Heart left ventricle (tissue), 13 donors: Measurements from ENCODE around the gene NPRL2.

Source experiments
- POLR2A ChIP-seq, 2 donors: fragments of 450-650 bp; IDR thresholded peaks; one replicate each; pipeline ENCODE4 v1.6.1; 2017; ENCODE audit warnings: antibody characterized with exemption in 2 of 2, mild to moderate bottlenecking in 2 of 2, moderate library complexity in 2 of 2
- TF ChIP-seq, protein P1 (sequence below), 12 donors: fragments of 200-600 bp; sonication (generic) in 4 of 12; IDR thresholded peaks; one replicate each; pipeline versions ENCODE4 v1.5.0 to v1.8.0; 2018 to 2022; ENCODE audit warnings: antibody characterized with exemption in 12 of 12, mild to moderate bottlenecking in 5 of 12
- donor health status: ischemic (EF 13 %, LVEDD 7.1; RV severe dilation, severe dysfunction).
- donor health status: DM: no; HTN: yes; CAD: no.
- donor health status: DM: no; HTN: no; CAD: no.
- donor health status: ischemic (EF 25% LVEDD 6.9; RV normal size, moderate dysfunction).
- donor health status: ischemic (EF 25% LVEDD 5.7; RV mildly dilated, moderate dysfunction).
- donor health status: ischemic (EF 35%, LVEDD 5.7; RV mildly dilated, moderate dysfunction).
- donor health status: nonischemic (EF 11% LVEDD 7.7; RV severe dilation, severe dysfunction).
- donor health status: DM: yes; HTN: yes; CAD: no.
- donor health status: PGD.
- donor health status: ischemic (EF 29% LVEDD 5.4; RV normal size, mild dysfunction).
- donor health status: nonischemic (EF 23%, LVEDD 6.1; RV moderate dilation, normal function).

DNA sequence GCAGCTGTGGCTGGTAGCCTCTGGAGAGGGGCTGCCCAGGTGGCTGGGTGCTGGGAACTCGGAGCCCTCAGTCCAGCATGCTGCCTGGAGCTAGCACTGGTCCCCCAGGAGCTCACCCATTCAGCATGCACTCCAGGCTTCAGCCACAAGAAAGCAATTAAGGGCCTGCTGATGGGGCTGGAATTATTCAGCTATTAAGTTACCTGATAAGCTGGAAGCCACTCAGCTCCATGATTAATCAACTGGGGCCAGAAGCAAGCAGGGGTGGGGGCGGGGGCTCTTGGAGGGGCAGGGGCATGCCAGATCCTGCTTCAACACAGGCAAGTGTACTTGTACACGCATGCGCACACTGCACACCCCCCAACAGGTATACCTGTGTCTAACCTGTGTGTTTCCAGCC lies 30.8 kb upstream of the NPRL2 start:
- TF ChIP-seq POLR2A (IDR thresholded peaks at IDR 0.05), result no peak
- TF ChIP-seq, protein P1, sequence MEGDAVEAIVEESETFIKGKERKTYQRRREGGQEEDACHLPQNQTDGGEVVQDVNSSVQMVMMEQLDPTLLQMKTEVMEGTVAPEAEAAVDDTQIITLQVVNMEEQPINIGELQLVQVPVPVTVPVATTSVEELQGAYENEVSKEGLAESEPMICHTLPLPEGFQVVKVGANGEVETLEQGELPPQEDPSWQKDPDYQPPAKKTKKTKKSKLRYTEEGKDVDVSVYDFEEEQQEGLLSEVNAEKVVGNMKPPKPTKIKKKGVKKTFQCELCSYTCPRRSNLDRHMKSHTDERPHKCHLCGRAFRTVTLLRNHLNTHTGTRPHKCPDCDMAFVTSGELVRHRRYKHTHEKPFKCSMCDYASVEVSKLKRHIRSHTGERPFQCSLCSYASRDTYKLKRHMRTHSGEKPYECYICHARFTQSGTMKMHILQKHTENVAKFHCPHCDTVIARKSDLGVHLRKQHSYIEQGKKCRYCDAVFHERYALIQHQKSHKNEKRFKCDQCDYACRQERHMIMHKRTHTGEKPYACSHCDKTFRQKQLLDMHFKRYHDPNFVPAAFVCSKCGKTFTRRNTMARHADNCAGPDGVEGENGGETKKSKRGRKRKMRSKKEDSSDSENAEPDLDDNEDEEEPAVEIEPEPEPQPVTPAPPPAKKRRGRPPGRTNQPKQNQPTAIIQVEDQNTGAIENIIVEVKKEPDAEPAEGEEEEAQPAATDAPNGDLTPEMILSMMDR (IDR thresholded peaks at IDR 0.05), result no peak
